ENCODE measurements around the gene SIN3B.

SIN3B gene

GRCh38 chr19:16860118-16860517 is 30.9 kb downstream of the SIN3B start:
- TF ChIP-seq EGR1 (IDR thresholded peaks at IDR 0.05) (no peak), YY1 (IDR thresholded peaks at IDR 0.05; ENCODE audit: low read depth) (no peak), TCF12 (IDR thresholded peaks at IDR 0.05; ENCODE audit: low read depth) (no peak), ZBTB7A (IDR thresholded peaks at IDR 0.05; ENCODE audit: low read depth) (no peak), CEBPB (IDR thresholded peaks at IDR 0.05) (no peak), MAX (IDR thresholded peaks at IDR 0.05) (no peak), NFIC (IDR thresholded peaks at IDR 0.05) (no peak), EP300 (IDR thresholded peaks at IDR 0.05; ENCODE audit: borderline replicate concordance) (no peak), USF1 (IDR thresholded peaks at IDR 0.05) (no peak), TAF1 (IDR thresholded peaks at IDR 0.05; ENCODE audit: low read depth) (no peak), CREB1 (IDR thresholded peaks at IDR 0.05; ENCODE audit: low read depth) (no peak), FOXM1 (IDR thresholded peaks at IDR 0.05; ENCODE audit: borderline replicate concordance, low read depth) (no peak), REST (IDR thresholded peaks at IDR 0.05; ENCODE audit: low read depth) (no peak), TEAD4 (IDR thresholded peaks at IDR 0.05) (no peak), RAD21 (IDR thresholded peaks at IDR 0.05; ENCODE audit: low read depth) (no peak)

- no peak for TF ChIP-seq YY1 (IDR thresholded peaks at IDR 0.05; ENCODE audit: low read depth)
- no peak for TF ChIP-seq CEBPB (IDR thresholded peaks at IDR 0.05)
- TF ChIP-seq NFIC (IDR thresholded peaks at IDR 0.05), result no peak
- TF ChIP-seq TAF1 (IDR thresholded peaks at IDR 0.05; ENCODE audit: low read depth), result no peak
These were observed 31.8 kb downstream of the SIN3B start for GRCh38 chr19:16861011-16861410.

GRCh38 chr19:16861834-16862233 is 32.6 kb downstream of the SIN3B start:
- TF ChIP-seq REST (IDR thresholded peaks at IDR 0.05; ENCODE audit: low read depth) (no peak), TEAD4 (IDR thresholded peaks at IDR 0.05) (no peak), EGR1 (IDR thresholded peaks at IDR 0.05) (no peak), NFIC (IDR thresholded peaks at IDR 0.05) (no peak), ZBTB7A (IDR thresholded peaks at IDR 0.05; ENCODE audit: low read depth) (no peak), RAD21 (IDR thresholded peaks at IDR 0.05; ENCODE audit: low read depth) (no peak), TCF12 (IDR thresholded peaks at IDR 0.05; ENCODE audit: low read depth) (no peak), MAX (IDR thresholded peaks at IDR 0.05) (no peak), CREB1 (IDR thresholded peaks at IDR 0.05; ENCODE audit: low read depth) (no peak), YY1 (IDR thresholded peaks at IDR 0.05; ENCODE audit: low read depth) (no peak), FOXM1 (IDR thresholded peaks at IDR 0.05; ENCODE audit: borderline replicate concordance, low read depth) (no peak), TAF1 (IDR thresholded peaks at IDR 0.05; ENCODE audit: low read depth) (no peak), USF1 (IDR thresholded peaks at IDR 0.05) (no peak), EP300 (IDR thresholded peaks at IDR 0.05; ENCODE audit: borderline replicate concordance) (no peak), CEBPB (IDR thresholded peaks at IDR 0.05) (no peak)

DNA sequence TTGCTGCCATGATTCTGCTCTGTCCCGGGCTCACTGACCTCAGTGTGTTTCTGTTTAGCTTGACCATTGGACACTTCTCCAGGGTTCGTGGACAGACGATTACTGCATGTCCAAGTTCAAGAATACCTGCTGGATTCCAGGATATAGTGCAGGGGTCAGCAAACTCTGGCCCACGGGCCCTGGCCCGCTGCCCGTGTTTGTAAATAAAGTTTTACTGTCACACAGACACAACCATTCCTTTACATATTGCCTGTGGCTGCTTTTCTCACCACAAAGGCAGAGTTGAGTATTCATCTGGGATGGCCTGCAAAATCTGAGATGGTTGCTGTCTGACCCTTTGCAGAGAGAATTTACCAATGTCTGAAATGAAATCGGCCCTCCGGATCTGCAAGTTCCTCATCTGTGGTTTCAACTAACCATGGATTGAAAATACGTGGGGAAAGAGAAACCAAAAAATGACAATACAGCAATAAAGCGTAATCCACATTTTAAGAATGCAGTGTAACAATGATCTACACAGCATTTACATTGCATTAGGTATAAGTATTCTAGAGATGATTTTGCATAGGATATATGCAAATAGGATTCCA is 33.7 kb downstream of the SIN3B start:
- TF ChIP-seq EGR1 (IDR thresholded peaks at IDR 0.05) (no peak), ZBTB7A (IDR thresholded peaks at IDR 0.05; ENCODE audit: low read depth) (no peak), YY1 (IDR thresholded peaks at IDR 0.05; ENCODE audit: low read depth) (no peak), TCF12 (IDR thresholded peaks at IDR 0.05; ENCODE audit: low read depth) (no peak), FOXM1 (IDR thresholded peaks at IDR 0.05; ENCODE audit: borderline replicate concordance, low read depth) (no peak), TAF1 (IDR thresholded peaks at IDR 0.05; ENCODE audit: low read depth) (no peak), NFIC (IDR thresholded peaks at IDR 0.05) (no peak), CEBPB (IDR thresholded peaks at IDR 0.05) (no peak), EP300 (IDR thresholded peaks at IDR 0.05; ENCODE audit: borderline replicate concordance) (no peak), MAX (IDR thresholded peaks at IDR 0.05) (no peak), TEAD4 (IDR thresholded peaks at IDR 0.05) (no peak)

DNA sequence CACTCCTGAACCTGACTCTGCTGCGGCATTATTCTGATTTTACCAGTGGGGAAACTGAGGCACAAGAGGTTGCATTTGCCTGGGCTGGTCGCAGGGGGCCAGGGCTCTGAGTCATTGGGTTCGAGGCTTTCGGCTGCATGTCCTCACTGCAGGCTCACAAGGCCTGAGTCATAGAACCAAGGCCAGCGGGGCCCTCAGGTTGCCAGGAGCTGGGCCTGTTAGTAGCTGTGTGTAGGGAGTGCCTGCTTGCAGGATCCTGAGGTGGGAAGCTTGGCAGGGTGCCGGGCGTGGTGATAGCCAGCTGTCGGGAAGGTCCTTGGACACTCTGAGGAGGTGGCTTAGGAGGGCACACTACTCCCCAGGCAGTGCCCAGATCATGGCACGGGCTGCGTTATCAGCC is 38.0 kb downstream of the SIN3B start:
- TF ChIP-seq TCF12 (IDR thresholded peaks at IDR 0.05; ENCODE audit: low read depth) (no peak), CEBPB (IDR thresholded peaks at IDR 0.05) (no peak), MAX (IDR thresholded peaks at IDR 0.05) (no peak), YY1 (IDR thresholded peaks at IDR 0.05; ENCODE audit: low read depth) (no peak), ZBTB7A (IDR thresholded peaks at IDR 0.05; ENCODE audit: low read depth) (no peak), TAF1 (IDR thresholded peaks at IDR 0.05; ENCODE audit: low read depth) (no peak), EP300 (IDR thresholded peaks at IDR 0.05; ENCODE audit: borderline replicate concordance) (no peak), CREB1 (IDR thresholded peaks at IDR 0.05; ENCODE audit: low read depth) (no peak)

Data from Ishikawa (cell line).